ENCODE measurements around the gene NFATC2. TPM values are rescaled to one million over a fixed set of nuclear protein-coding genes. Genes with fewer than 3 reads are reported as not detected.

NFATC2 gene
- total and polyA plus RNA-seq, 2 experiments from 2014 or later, result 4.9 to 8.3 TPM

DNA sequence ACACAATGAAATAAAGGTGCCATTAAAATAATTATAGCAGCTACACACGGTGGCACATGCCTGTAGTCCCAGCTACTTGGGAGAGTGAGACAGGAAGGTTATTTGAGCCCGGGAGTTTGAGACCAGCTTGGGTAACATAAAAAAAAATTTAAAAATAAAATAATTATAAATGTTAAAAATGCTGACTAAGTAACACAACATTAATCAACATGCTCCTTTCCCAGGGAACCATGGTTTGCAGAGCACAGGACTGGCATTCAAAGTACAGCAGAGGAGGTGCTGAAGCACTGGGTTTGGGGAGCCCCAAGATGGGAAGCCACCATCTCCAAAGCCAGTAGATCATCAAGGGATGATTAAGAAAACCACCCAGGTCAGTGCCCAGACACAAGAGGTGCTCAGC lies 51.9 kb downstream of the NFATC2 start:
- Histone ChIP-seq H3K36me3 (replicated peaks; ENCODE audit: insufficient read depth, low read depth) (no peaks in the 10 kb centered on the region), H3K4me2 (no peak overlapping the region), H3K27ac (no peak overlapping the region), H3K79me2 (no peaks in the 10 kb centered on the region), H3K9me2 (replicated peaks; ENCODE audit: insufficient read depth) (no peaks in the 10 kb centered on the region), H3K4me3 (no peak overlapping the region), H3K4me1 (ENCODE audit: insufficient read depth) (peaks cover 7% of the 10 kb centered on the region), H3K27me3 (no peaks in the 10 kb centered on the region), H2AFZ (no peak overlapping the region), H3K9me3 (ENCODE audit: low read depth) (no peaks in the 10 kb centered on the region), H4K20me1 (ENCODE audit: insufficient read depth, poor library complexity, severe bottlenecking) (no peaks in the 10 kb centered on the region)
- TF ChIP-seq EZH2phosphoT487 (IDR thresholded peaks at IDR 0.05; ENCODE audit: low read depth, severe bottlenecking, unreplicated experiment) (no peak), EZH2 (IDR thresholded peaks at IDR 0.05; ENCODE audit: borderline replicate concordance) (no peak)
- TF ChIP-seq, protein P1, sequence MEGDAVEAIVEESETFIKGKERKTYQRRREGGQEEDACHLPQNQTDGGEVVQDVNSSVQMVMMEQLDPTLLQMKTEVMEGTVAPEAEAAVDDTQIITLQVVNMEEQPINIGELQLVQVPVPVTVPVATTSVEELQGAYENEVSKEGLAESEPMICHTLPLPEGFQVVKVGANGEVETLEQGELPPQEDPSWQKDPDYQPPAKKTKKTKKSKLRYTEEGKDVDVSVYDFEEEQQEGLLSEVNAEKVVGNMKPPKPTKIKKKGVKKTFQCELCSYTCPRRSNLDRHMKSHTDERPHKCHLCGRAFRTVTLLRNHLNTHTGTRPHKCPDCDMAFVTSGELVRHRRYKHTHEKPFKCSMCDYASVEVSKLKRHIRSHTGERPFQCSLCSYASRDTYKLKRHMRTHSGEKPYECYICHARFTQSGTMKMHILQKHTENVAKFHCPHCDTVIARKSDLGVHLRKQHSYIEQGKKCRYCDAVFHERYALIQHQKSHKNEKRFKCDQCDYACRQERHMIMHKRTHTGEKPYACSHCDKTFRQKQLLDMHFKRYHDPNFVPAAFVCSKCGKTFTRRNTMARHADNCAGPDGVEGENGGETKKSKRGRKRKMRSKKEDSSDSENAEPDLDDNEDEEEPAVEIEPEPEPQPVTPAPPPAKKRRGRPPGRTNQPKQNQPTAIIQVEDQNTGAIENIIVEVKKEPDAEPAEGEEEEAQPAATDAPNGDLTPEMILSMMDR (IDR thresholded peaks at IDR 0.05; ENCODE audit: poor library complexity), result no peak
- DNase-seq (ENCODE audit: low spot score), result no peak
- 82% methylated on average over 2 of the region's 2 CpGs for WGBS (ENCODE audit: low lambda C conversion rate, missing lambda C conversion rate)

DNA sequence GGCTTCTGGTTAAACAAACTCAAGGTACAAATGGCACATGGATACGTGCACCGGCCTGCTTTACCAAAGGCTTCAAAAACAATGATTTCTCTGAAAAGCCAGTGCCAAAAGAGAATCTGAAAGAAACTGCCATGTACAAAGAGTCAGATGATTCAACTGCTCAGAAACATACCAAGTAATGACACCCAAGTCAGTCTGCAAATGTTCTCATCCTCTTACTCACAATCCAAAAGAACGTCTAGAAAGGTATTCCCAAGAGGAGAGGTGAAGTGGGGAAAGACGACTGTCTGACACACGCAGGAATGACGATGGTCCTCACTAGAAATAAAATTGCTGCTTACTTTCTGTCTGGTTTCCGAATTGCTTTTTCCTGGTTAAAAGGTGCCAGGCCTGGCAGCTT lies 52.9 kb downstream of the NFATC2 start:
- DNase-seq (ENCODE audit: low spot score), result no peak
- no peaks in the 10 kb centered on the region for H3K27me3 ChIP-seq
- H4K20me1 ChIP-seq (ENCODE audit: insufficient read depth, poor library complexity, severe bottlenecking), result no peaks in the 10 kb centered on the region
- no peak overlapping the region for H3K4me2 ChIP-seq
- 91% methylated on average over 7 of the region's 7 CpGs for WGBS (ENCODE audit: low lambda C conversion rate, missing lambda C conversion rate)
- H2AFZ ChIP-seq, result no peak overlapping the region
- no peaks in the 10 kb centered on the region for H3K79me2 ChIP-seq
- no peak overlapping the region for H3K27ac ChIP-seq
- no peak overlapping the region for H3K4me3 ChIP-seq
- H3K9me2 ChIP-seq (replicated peaks; ENCODE audit: insufficient read depth), result no peaks in the 10 kb centered on the region
- TF ChIP-seq, protein P1 (IDR thresholded peaks at IDR 0.05; ENCODE audit: poor library complexity), result no peak
- TF ChIP-seq EZH2phosphoT487 (IDR thresholded peaks at IDR 0.05; ENCODE audit: low read depth, severe bottlenecking, unreplicated experiment) (no peak), EZH2 (IDR thresholded peaks at IDR 0.05; ENCODE audit: borderline replicate concordance) (no peak)
- no peaks in the 10 kb centered on the region for H3K36me3 ChIP-seq (replicated peaks; ENCODE audit: insufficient read depth, low read depth)
- H3K4me1 ChIP-seq (ENCODE audit: insufficient read depth), result peaks cover 7% of the 10 kb centered on the region
- H3K9me3 ChIP-seq (ENCODE audit: low read depth), result no peaks in the 10 kb centered on the region

DNA sequence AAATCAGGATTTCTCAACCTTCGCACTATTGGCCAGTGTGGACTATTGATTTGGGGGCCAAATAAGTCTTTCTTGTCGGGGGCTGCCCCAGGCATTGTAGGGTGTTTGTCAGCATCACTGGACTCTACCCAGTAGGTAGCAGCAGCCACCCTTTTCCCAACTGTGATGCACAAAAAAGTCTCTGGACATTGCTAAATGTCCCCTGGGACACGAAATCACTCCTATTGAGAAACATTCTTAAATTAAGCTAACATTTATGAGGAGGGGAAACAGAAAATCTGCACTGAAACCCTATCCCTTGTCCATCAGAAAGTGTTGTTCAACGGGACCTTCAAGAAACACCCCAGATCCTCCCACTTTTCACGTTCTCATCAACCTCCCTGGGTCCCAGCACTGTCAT lies 54.2 kb downstream of the NFATC2 start:
- H3K36me3 ChIP-seq (replicated peaks; ENCODE audit: insufficient read depth, low read depth), result no peaks in the 10 kb centered on the region
- H3K79me2 ChIP-seq, result no peaks in the 10 kb centered on the region
- H3K9me3 ChIP-seq (ENCODE audit: low read depth), result no peaks in the 10 kb centered on the region
- H3K27ac ChIP-seq, result no peak overlapping the region
- H3K4me1 ChIP-seq (ENCODE audit: insufficient read depth), result peaks cover 7% of the 10 kb centered on the region
- no peak overlapping the region for H2AFZ ChIP-seq
- WGBS (ENCODE audit: low lambda C conversion rate, missing lambda C conversion rate), result 78% methylated on average over 5 of the region's 5 CpGs
- no peak overlapping the region for H3K4me3 ChIP-seq
- H3K9me2 ChIP-seq (replicated peaks; ENCODE audit: insufficient read depth), result no peaks in the 10 kb centered on the region
- DNase-seq (ENCODE audit: low spot score), result no peak
- no peaks in the 10 kb centered on the region for H3K27me3 ChIP-seq
- no peak overlapping the region for H3K4me2 ChIP-seq
- TF ChIP-seq EZH2 (IDR thresholded peaks at IDR 0.05; ENCODE audit: borderline replicate concordance) (no peak), EZH2phosphoT487 (IDR thresholded peaks at IDR 0.05; ENCODE audit: low read depth, severe bottlenecking, unreplicated experiment) (no peak)
- TF ChIP-seq, protein P1 (IDR thresholded peaks at IDR 0.05; ENCODE audit: poor library complexity), result no peak
- no peaks in the 10 kb centered on the region for H4K20me1 ChIP-seq (ENCODE audit: insufficient read depth, poor library complexity, severe bottlenecking)
